ENCODE results near the gene IFI27L1. TPM values are rescaled to one million over a fixed set of nuclear protein-coding genes. Genes with fewer than 3 reads are reported as not detected.
A peak's percentile ranks its signal among the peaks of the same experiment; 100 is the strongest.

The IFI27L1 gene
- polyA plus RNA-seq, 3 donors, result 2.1 to 3.1 (median 2.2) TPM

DNA sequence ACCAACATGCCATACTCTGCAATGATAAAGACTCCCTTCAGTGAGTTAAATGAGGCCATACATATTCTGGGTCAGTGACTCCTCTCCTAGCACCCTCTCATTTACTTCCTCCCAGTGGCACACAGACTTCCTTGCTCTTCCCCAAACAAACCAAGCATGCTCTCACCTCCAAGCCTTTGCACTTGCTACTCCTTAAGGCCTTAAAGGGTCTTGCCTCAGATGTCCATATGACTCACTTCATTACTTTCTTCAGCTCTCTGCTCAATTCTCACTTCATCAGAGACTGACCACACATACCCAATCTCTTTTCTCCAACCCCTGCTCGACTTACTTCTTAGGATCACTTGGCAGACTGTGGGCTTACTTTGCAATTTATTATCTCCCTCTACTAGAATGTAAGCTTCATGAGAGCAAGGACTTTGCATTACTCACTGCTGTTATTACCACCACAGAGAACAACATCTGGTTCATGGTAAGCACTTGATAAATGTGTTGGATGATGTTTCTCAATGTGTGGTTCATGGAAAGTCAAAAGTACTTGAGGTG lies 22.9 kb upstream of the IFI27L1 start:
- peaks cover 10% of the 10 kb centered on the region for H3K79me2 ChIP-seq (ENCODE audit: insufficient read depth, low read length)
- H3K27ac ChIP-seq (ENCODE audit: low read depth in 1 of 2, low read length in 2 of 2), result no peak overlapping the region
- Mint-ChIP-seq H3K9me3 (no peaks in the 10 kb centered on the region), H3K27me3 (ENCODE audit: low read depth in 3 of 3) (peaks cover 0 to 2% (median 1%) of the 10 kb centered on the region in 3 donors), H3K4me1 (peaks cover 10% of the 10 kb centered on the region), H3K4me3 (no peak overlapping the region), H3K27ac (peak overlapping the region in 2 of 7 donors; percentile 66 to 73), H3K36me3 (peaks cover 87 to 94% of the 10 kb centered on the region in 2 donors)
- no peak overlapping the region for H3K9ac ChIP-seq (ENCODE audit: insufficient read depth, low read length, poor library complexity, severe bottlenecking)
- peaks cover 90 to 94% of the 10 kb centered on the region in 2 donors for H3K36me3 ChIP-seq (replicated peaks in 1 of 2; ENCODE audit: control insufficient read depth in 1 of 2, insufficient read depth in 2 of 2, low read length in 2 of 2)
- intact Hi-C loops (cut with micrococcal nuclease), result no loop called here
- no peak overlapping the region for H2AFZ ChIP-seq (ENCODE audit: insufficient read depth, low read depth, low read length, poor library complexity, severe bottlenecking)
- no peak overlapping the region for H3K4me3 ChIP-seq (replicated peaks in 1 of 3; ENCODE audit: low read depth in 2 of 3, low read length in 3 of 3)
- H3K4me1 ChIP-seq (ENCODE audit: control insufficient read depth in 1 of 2, insufficient read depth in 2 of 2, low read length in 2 of 2), result no peaks in the 10 kb centered on the region
- H3K4me2 ChIP-seq (replicated peaks; ENCODE audit: extremely low read depth, low read length, poor library complexity, severe bottlenecking), result no peak overlapping the region
- peaks cover 28% of the 10 kb centered on the region for H4K20me1 ChIP-seq (ENCODE audit: insufficient read depth, low read length)
- no peaks in the 10 kb centered on the region for H3K9me3 ChIP-seq (replicated peaks in 1 of 2; ENCODE audit: control insufficient read depth in 1 of 2, insufficient read depth in 1 of 2, low read length in 2 of 2)
- no peaks in the 10 kb centered on the region for H3K27me3 ChIP-seq (ENCODE audit: control insufficient read depth in 2 of 2, insufficient read depth in 2 of 2, low read length in 2 of 2)
- DNase-seq, result no peak
- TF ChIP-seq, protein P1, sequence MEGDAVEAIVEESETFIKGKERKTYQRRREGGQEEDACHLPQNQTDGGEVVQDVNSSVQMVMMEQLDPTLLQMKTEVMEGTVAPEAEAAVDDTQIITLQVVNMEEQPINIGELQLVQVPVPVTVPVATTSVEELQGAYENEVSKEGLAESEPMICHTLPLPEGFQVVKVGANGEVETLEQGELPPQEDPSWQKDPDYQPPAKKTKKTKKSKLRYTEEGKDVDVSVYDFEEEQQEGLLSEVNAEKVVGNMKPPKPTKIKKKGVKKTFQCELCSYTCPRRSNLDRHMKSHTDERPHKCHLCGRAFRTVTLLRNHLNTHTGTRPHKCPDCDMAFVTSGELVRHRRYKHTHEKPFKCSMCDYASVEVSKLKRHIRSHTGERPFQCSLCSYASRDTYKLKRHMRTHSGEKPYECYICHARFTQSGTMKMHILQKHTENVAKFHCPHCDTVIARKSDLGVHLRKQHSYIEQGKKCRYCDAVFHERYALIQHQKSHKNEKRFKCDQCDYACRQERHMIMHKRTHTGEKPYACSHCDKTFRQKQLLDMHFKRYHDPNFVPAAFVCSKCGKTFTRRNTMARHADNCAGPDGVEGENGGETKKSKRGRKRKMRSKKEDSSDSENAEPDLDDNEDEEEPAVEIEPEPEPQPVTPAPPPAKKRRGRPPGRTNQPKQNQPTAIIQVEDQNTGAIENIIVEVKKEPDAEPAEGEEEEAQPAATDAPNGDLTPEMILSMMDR (IDR thresholded peaks at IDR 0.05), result no peak
- WGBS (ENCODE audit: insufficient coverage), result 100% methylated on average over 1 of the region's 1 CpG

DNA sequence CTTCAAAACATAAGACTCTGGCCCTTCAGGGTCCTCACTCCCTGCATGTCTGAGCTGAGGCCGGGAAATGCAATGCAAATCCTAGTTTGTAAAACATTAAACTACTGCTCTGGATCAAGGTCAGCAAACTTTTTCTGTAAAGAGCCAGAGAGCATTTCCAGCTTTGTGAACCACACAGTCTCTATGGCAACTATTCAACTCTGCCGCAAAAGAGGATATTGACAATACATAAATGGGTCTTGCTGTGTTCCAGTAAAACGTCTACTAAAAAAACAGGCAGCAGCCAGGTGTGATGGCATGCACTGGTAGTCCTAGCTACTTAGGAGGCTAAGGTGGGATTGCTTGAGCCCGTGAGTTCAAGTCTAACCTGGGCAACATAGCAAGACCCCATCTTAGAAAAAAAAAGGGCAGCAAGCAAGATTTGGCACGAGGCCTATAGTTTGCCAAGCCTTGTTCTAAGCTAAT lies 22.4 kb upstream of the IFI27L1 start:
- Mint-ChIP-seq H3K27me3 (ENCODE audit: low read depth in 3 of 3) (peaks cover 0 to 2% (median 1%) of the 10 kb centered on the region in 3 donors), H3K9me3 (no peaks in the 10 kb centered on the region), H3K36me3 (peaks cover 86 to 93% of the 10 kb centered on the region in 2 donors), H3K27ac (no peak overlapping the region), H3K4me1 (peaks cover 12% of the 10 kb centered on the region), H3K4me3 (no peak overlapping the region)
- H3K27ac ChIP-seq (ENCODE audit: low read depth in 1 of 2, low read length in 2 of 2), result no peak overlapping the region
- H3K9ac ChIP-seq (ENCODE audit: insufficient read depth, low read length, poor library complexity, severe bottlenecking), result no peak overlapping the region
- no peak for DNase-seq
- peaks cover 33% of the 10 kb centered on the region for H4K20me1 ChIP-seq (ENCODE audit: insufficient read depth, low read length)
- H3K4me1 ChIP-seq (ENCODE audit: control insufficient read depth in 1 of 2, insufficient read depth in 2 of 2, low read length in 2 of 2), result no peaks in the 10 kb centered on the region
- H3K9me3 ChIP-seq (replicated peaks in 1 of 2; ENCODE audit: control insufficient read depth in 1 of 2, insufficient read depth in 1 of 2, low read length in 2 of 2), result no peaks in the 10 kb centered on the region
- TF ChIP-seq, protein P1 (IDR thresholded peaks at IDR 0.05), result no peak
- no peak overlapping the region for H3K4me3 ChIP-seq (replicated peaks in 1 of 3; ENCODE audit: low read depth in 2 of 3, low read length in 3 of 3)
- WGBS (ENCODE audit: insufficient coverage), result 75% methylated on average over 2 of the region's 5 CpGs
- intact Hi-C loops (cut with micrococcal nuclease), result no loop called here
- H3K4me2 ChIP-seq (replicated peaks; ENCODE audit: extremely low read depth, low read length, poor library complexity, severe bottlenecking), result no peak overlapping the region
- H3K27me3 ChIP-seq (ENCODE audit: control insufficient read depth in 2 of 2, insufficient read depth in 2 of 2, low read length in 2 of 2), result no peaks in the 10 kb centered on the region
- no peak overlapping the region for H2AFZ ChIP-seq (ENCODE audit: insufficient read depth, low read depth, low read length, poor library complexity, severe bottlenecking)
- peaks cover 15% of the 10 kb centered on the region for H3K79me2 ChIP-seq (ENCODE audit: insufficient read depth, low read length)
- H3K36me3 ChIP-seq (replicated peaks in 1 of 2; ENCODE audit: control insufficient read depth in 1 of 2, insufficient read depth in 2 of 2, low read length in 2 of 2), result peaks cover 90 to 99% of the 10 kb centered on the region in 2 donors

All from CD14-positive monocyte (primary cell).